WI38 (cell line): ENCODE results near the gene ETV1.

Experiments used
- H3K4me3 ChIP-seq: 2 replicates; pipeline ENCODE4 v1.5.1; 2011; ENCODE audit warnings: low read depth, mild to moderate bottlenecking, control low read depth, low read length
- TF ChIP-seq, protein P1 (sequence below): IDR thresholded peaks from 2 replicates; pipeline ENCODE4 v1.5.1; 2012; ENCODE audit warnings: low read depth, mild to moderate bottlenecking, control low read depth, low read length

The ETV1 gene

GRCh38 chr7:13898957-13899670, 90.4 kb downstream of the ETV1 start:
- no peak overlapping the region for H3K4me3 ChIP-seq
- TF ChIP-seq, protein P1, sequence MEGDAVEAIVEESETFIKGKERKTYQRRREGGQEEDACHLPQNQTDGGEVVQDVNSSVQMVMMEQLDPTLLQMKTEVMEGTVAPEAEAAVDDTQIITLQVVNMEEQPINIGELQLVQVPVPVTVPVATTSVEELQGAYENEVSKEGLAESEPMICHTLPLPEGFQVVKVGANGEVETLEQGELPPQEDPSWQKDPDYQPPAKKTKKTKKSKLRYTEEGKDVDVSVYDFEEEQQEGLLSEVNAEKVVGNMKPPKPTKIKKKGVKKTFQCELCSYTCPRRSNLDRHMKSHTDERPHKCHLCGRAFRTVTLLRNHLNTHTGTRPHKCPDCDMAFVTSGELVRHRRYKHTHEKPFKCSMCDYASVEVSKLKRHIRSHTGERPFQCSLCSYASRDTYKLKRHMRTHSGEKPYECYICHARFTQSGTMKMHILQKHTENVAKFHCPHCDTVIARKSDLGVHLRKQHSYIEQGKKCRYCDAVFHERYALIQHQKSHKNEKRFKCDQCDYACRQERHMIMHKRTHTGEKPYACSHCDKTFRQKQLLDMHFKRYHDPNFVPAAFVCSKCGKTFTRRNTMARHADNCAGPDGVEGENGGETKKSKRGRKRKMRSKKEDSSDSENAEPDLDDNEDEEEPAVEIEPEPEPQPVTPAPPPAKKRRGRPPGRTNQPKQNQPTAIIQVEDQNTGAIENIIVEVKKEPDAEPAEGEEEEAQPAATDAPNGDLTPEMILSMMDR, result no peak

DNA sequence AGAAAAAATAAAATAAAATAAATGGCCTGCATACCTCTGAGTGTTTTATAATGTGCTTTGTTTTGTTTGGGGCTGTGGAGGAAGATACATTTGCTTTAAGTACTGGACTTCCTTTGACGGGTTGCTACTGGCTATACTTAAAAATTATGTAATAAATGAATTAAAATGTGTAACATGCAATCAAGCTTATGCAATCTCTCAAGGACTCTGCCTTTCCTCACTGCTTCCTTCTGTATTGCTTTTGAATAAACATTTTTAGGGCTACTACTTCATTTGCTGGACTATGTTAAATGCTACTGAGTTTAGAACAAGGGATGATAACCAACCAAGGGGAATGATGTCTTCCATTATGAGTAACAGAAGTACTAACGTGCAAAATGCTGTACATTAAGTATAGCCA, 91.6 kb downstream of the ETV1 start:
- TF ChIP-seq, protein P1, result no peak
- no peak overlapping the region for H3K4me3 ChIP-seq

GRCh38 chr7:13894954-13895353, 94.5 kb downstream of the ETV1 start:
- TF ChIP-seq, protein P1, result no peak
- H3K4me3 ChIP-seq, result no peak overlapping the region

DNA sequence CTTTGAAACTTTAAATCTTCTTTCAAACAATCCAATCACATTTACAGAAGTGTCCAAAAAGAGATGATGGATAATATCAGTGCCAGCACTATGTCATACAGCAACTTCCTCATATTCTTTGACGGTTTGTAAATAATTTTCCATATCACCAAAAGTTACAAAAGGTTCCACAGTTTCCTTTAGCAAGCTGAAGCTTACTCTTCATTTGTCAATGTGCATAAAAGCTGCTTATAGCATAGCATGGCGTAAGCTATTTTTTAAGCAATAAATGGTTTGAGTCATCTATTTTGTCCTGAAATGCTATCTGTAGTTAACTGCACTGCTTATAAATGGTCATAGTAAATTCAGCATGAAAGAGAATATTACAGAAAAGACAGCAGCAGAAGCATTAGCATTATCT, 95.1 kb downstream of the ETV1 start:
- no peak overlapping the region for H3K4me3 ChIP-seq
- TF ChIP-seq, protein P1, result no peak

DNA sequence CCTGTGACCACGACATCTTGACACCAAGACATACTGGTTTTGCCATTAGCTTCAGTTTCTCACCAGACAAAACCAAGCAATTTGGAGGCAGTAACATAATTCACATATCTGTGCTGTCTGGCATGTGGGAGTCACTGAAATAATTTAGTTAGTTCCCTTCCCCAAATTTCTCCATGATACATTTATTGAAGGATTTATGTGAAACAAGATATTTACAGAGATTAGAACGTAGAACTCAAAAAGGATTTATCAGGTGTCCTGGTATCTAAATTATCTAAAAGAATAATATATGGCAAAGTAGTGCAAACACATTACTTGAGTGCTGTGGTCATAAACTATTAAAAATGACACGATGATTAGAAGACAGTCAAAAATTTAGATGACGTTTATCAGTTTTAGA, 98.7 kb downstream of the ETV1 start:
- TF ChIP-seq, protein P1, result no peak
- no peak overlapping the region for H3K4me3 ChIP-seq

- TF ChIP-seq, protein P1, result no peak
- no peak overlapping the region for H3K4me3 ChIP-seq
Measured at GRCh38 chr7:13886356-13886755, 103.1 kb downstream of the ETV1 start.

- H3K4me3 ChIP-seq, result no peak overlapping the region
- TF ChIP-seq, protein P1, result no peak
Measured at GRCh38 chr7:13882051-13882450, 107.4 kb downstream of the ETV1 start.
